GM12878 (cell line): ENCODE results near the gene BLOC1S5. TPM values are rescaled to one million over a fixed set of nuclear protein-coding genes. Genes with fewer than 3 reads are reported as not detected.

ENCODE experiments used
- ATAC-seq: fragments of 200-7000 bp; cut with Tn5 transposase; 3 replicates; pipeline ENCODE4 v1.9.1; 2020; ENCODE audit warnings: mild to moderate bottlenecking, moderate library complexity
- BruUV-seq: library from RNA; stranded (reverse); fragments of 400-500 nt; replicated peaks from 2 replicates; lab custom pipeline; 2021; lab: Mats Ljungman, UMichigan
- CTCF ChIA-PET: fragments of 300-600 bp; sonication (Branson Sonifier 250); formaldehyde crosslinking; extraction: SDS; loops from one replicate; lab custom pipeline; 2021; ENCODE audit warnings: inconsistent platforms; lab: Yijun Ruan, JAX
- POLR2A ChIA-PET: fragments of 350-600 bp; formaldehyde crosslinking; extraction: SDS; loops from one replicate; lab custom pipeline; 2021; ENCODE audit warnings: inconsistent platforms; lab: Charles Lee
- RAD21 ChIA-PET: fragments of 300-600 bp; sonication (Branson Sonifier 250); formaldehyde crosslinking; loops from one replicate; lab custom pipeline; 2023; ENCODE audit warnings: antibody characterized with exemption; ENCODE audit not compliant: unreplicated experiment; lab: Charles Lee
- SMC1A ChIA-PET: fragments of 300-600 bp; sonication (Branson Sonifier 250); formaldehyde crosslinking; loops from one replicate; lab custom pipeline; 2023; ENCODE audit not compliant: unreplicated experiment, uncharacterized antibody; lab: Charles Lee
- DNase-seq: peaks from one replicate; pipeline ENCODE4 v3.0.0-alpha.2; 2011; ENCODE audit warnings: low read depth, low spot score
- FAIRE-seq: peaks from 3 replicates; lab custom pipeline; 2011; peaks lifted over from hg19 to GRCh38; lab: Jason Lieb, UNC
- H2AFZ ChIP-seq: 2 replicates; pipeline ENCODE4 v1.6.0; 2011; ENCODE audit warnings: low read depth, low read length, control low read depth; ENCODE audit not compliant: control insufficient read depth
- H3K27ac ChIP-seq: 2 replicates; pipeline ENCODE4 v1.5.1; 2011; ENCODE audit warnings: control low read depth; ENCODE audit not compliant: control insufficient read depth, insufficient read depth
- H3K27me3 ChIP-seq, 2 experiments: replicated peaks in 1 of 2; 2 replicates each; pipeline versions ENCODE4 v1.6.0 to v1.6.1; 2011; ENCODE audit warnings: low read length in 1 of 2; ENCODE audit not compliant: control insufficient read depth in 2 of 2, insufficient read depth in 2 of 2
- H3K36me3 ChIP-seq, 2 experiments: 2 replicates each; pipeline ENCODE4 v1.5.1; 2011; ENCODE audit warnings: low read length in 1 of 2; ENCODE audit not compliant: control insufficient read depth in 2 of 2, insufficient read depth in 2 of 2
- H3K4me1 ChIP-seq: 2 replicates; pipeline ENCODE4 v1.6.1; 2011; ENCODE audit warnings: mild to moderate bottlenecking, low read length, moderate library complexity, mixed read lengths; ENCODE audit not compliant: control insufficient read depth, insufficient read depth
- H3K4me2 ChIP-seq: 2 replicates; pipeline ENCODE4 v1.6.0; 2011; ENCODE audit warnings: control low read depth; ENCODE audit not compliant: control insufficient read depth, insufficient read depth
- H3K4me3 ChIP-seq: fragments of 200-600 bp; sonication (generic); 2 replicates; pipeline ENCODE4 v1.5.1; 2016
- H3K79me2 ChIP-seq: 2 replicates; pipeline ENCODE4 v1.6.0; 2011; ENCODE audit warnings: low read length; ENCODE audit not compliant: control insufficient read depth, insufficient read depth
- H3K9ac ChIP-seq: 2 replicates; pipeline ENCODE4 v1.8.0; 2011; ENCODE audit warnings: low read length, control low read depth, mixed read lengths; ENCODE audit not compliant: control insufficient read depth, insufficient read depth
- H3K9me3 ChIP-seq: replicated peaks from 3 replicates; pipeline ENCODE4 v1.5.1; 2011; ENCODE audit warnings: mild to moderate bottlenecking, low read length; ENCODE audit not compliant: control insufficient read depth, insufficient read depth
- H4K20me1 ChIP-seq: 2 replicates; pipeline ENCODE4 v1.6.0; 2011; ENCODE audit not compliant: control insufficient read depth, insufficient read depth
- MLLT1 ChIP-seq: fragments of 450-650 bp; IDR thresholded peaks from 2 replicates; pipeline ENCODE4 v1.6.1; 2016; ENCODE audit warnings: mild to moderate bottlenecking
- NFXL1 ChIP-seq: fragments of 450-650 bp; IDR thresholded peaks from 2 replicates; pipeline ENCODE4 v1.6.1; 2017; ENCODE audit warnings: antibody characterized with exemption, mild to moderate bottlenecking, borderline replicate concordance
- RFX5 ChIP-seq: IDR thresholded peaks from 2 replicates; pipeline ENCODE4 v1.6.1; 2011; ENCODE audit warnings: low read depth, low read length, improper control_type of control experiment
- SIN3A ChIP-seq: IDR thresholded peaks from 2 replicates; pipeline ENCODE4 v1.6.1; 2012; ENCODE audit warnings: low read depth, low read length, improper control_type of control experiment
- USF2 ChIP-seq: IDR thresholded peaks from 2 replicates; pipeline ENCODE4 v1.6.1; 2011; ENCODE audit warnings: low read depth, low read length, improper control_type of control experiment, borderline replicate concordance
- ZNF687 ChIP-seq: fragments of 450-650 bp; IDR thresholded peaks from 2 replicates; pipeline ENCODE4 v1.6.1; 2017; ENCODE audit warnings: mild to moderate bottlenecking, moderate library complexity
- WGBS: methylation state at CpG from one replicate; pipeline ENCODE4 v1.1.6; 2016; ENCODE audit warnings: low lambda C conversion rate; ENCODE audit not compliant: insufficient replicate concordance, insufficient coverage; ENCODE audit errors: missing lambda C conversion rate; 5-methylcytosine and 5-hydroxymethylcytosine counted together
- in situ Hi-C: fragments of 300-500 bp; cut with MboI; formaldehyde crosslinking; loops from 9 replicates; pipeline ENCODE4 v1.14.3; 2018; ENCODE audit warnings: mixed read lengths
- intact Hi-C: fragments of 100-400 bp; cut with micrococcal nuclease; formaldehyde crosslinking; loops from one replicate; pipeline ENCODE4 v1.14.2; 2022; ENCODE audit not compliant: unreplicated experiment
- polyA plus RNA-seq, 11 experiments: library from polyadenylated mRNA; depleted of rRNA in 4 of 11; unstranded in 6 of 11; stranded (reverse) in 5 of 11; fragments of >200 nt; fragmentation: Nextera tagmentation in 4 of 11; fragmentation: Illumina TruSeq in 1 of 11; extraction: Ambion mirVana in 4 of 11; extraction: Trizol in 1 of 11; gene quantifications; 1 replicate in 1 of 11; 2 replicates in 10 of 11; pipeline versions ENCODE4 v1.2.1 to v1.2.3, GENCODE V29; 2011 to 2016; ENCODE audit warnings: inconsistent platforms in 2 of 11, missing spikeins in 2 of 11, low read depth in 1 of 11
- total RNA-seq, 4 experiments: library from RNA; depleted of rRNA in 3 of 4; stranded (reverse); fragments of >200 nt in 3 of 4; fragmentation: Illumina TruSeq in 1 of 4; extraction: Trizol in 1 of 4; gene quantifications; 2 replicates each; pipeline versions ENCODE4 v1.2.1 to v1.2.3, GENCODE V29; 2013 to 2021

The BLOC1S5 gene
- total and polyA plus RNA-seq, 10 of the 15 experiments (the other 5 are each of a cell fraction or from before 2014, with no cell fraction given) = 4.3 to 22.2 (median 16.1) TPM

- peaks cover 0 to 3% of the 10 kb centered on the region in 2 experiments; a peak in 1 of 4 replicates for H3K36me3 ChIP-seq
- in situ Hi-C loops (no loop called here), intact Hi-C loops (no loop called here)
- H3K4me2 ChIP-seq = no peak overlapping the region
- FAIRE-seq = no peak
- TF ChIP-seq USF2 (no peak), ZNF687 (no peak), RFX5 (no peak), NFXL1 (no peak), MLLT1 (no peak), SIN3A (no peak)
- H3K4me3 ChIP-seq = no peak overlapping the region
- CTCF ChIA-PET = interaction anchor here (0.7 kb wide), 1 partner anchor 467 kb away, joined by 3 read pairs; no protein-coding TSS in a partner anchor
- H3K9me3 ChIP-seq = no peaks in the 10 kb centered on the region
- no TSS peak for BruUV-seq
- RAD21 ChIA-PET = no interaction called here
- H3K9ac ChIP-seq = no peak overlapping the region
- H3K4me1 ChIP-seq = no peaks in the 10 kb centered on the region
- H3K27ac ChIP-seq = no peak overlapping the region
- H3K27me3 ChIP-seq = no peaks in the 10 kb centered on the region
- ATAC-seq = no peak
- no peak overlapping the region for H2AFZ ChIP-seq
- SMC1A ChIA-PET = no interaction called here
- no peaks in the 10 kb centered on the region for H3K79me2 ChIP-seq
- WGBS = 100% methylated on average over 3 of the region's 3 CpGs
- H4K20me1 ChIP-seq = no peaks in the 10 kb centered on the region
- no peak for DNase-seq
- POLR2A ChIA-PET = no interaction called here
Observed at GRCh38 chr6:8013763-8014162, 50.4 kb downstream of the BLOC1S5 start.
